ENCODE results near the gene FRY.

FRY gene

DNA sequence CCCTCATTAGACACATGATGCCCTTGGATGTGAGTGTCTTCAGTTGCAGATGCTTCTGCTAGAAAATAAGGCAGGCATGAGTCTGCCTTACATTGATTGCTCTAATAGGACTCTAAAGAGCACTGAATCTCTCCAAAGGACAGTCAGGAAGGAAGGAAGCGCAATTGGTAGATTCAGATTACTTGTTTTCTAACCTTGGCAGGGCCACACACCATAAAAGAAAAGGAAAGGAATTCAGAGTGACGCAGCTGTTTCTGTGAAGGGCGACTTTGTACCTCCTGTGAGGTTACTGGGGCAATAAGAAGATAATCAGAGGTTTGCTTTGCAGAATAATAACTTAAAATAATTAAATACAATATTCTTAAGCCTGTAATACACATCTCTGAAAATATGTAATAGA is 48.0 kb downstream of the FRY start:
- no peak for DNase-seq (ENCODE audit: low read depth in 4 of 4, low spot score in 1 of 4)

DNA sequence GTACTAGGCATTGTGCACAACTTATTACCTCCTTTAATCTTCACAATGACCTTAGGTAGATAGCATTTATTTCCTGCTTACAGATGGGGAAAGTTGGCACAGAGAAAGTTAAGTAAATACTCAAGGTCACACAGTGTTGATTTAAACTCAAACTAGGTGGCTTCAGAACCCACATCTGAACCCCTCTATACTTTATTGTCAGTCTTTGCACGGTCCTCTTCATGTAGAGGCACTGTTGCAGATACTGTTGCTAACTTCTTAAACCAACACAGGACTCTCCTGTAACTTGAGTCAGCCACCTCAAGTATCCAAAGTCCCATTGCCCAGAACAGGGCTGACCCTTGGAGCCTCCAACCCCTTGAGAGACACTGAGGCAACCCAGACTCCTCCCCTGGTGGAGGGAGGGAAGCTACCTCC is 48.8 kb downstream of the FRY start:
- DNase-seq (ENCODE audit: low read depth in 4 of 4, low spot score in 1 of 4), result no peak

- DNase-seq (ENCODE audit: low read depth in 4 of 4, low spot score in 1 of 4), result no peak
Measured at GRCh38 chr13:32081591-32081990, 50.0 kb downstream of the FRY start.

DNA sequence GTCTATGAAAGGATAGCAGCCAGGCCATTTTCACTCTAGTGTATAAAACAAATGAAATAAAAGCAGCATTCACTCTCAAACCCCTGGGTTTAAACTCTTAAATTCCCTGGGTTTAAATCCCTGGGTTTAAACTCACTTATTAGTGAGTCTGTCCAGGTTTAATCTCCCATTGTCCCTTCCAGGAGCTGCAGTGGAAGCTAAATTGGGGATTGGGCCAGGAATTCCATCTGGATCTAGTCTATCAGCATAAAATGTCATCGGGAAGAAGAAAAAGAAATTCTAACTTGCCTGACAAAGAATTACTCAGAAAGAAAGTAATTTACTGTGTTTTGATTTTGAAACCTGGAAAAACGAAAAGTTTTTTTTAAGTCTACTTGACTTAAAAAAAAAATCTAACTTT is 54.8 kb downstream of the FRY start:
- DNase-seq (ENCODE audit: low read depth in 4 of 4, low spot score in 1 of 4), result no peak

GRCh38 chr13:32086791-32087441 is 55.3 kb downstream of the FRY start:
- DNase-seq (ENCODE audit: low read depth in 4 of 4, low spot score in 1 of 4), result no peak

- no peak for DNase-seq (ENCODE audit: low read depth in 4 of 4, low spot score in 1 of 4)
Measured at GRCh38 chr13:32087955-32088747, 56.6 kb downstream of the FRY start.

GRCh38 chr13:32092496-32092895 is 60.9 kb downstream of the FRY start:
- no peak for DNase-seq (ENCODE audit: low read depth in 4 of 4, low spot score in 1 of 4)

- DNase-seq (ENCODE audit: low read depth in 4 of 4, low spot score in 1 of 4), result no peak
Measured at GRCh38 chr13:32093006-32093405, 61.4 kb downstream of the FRY start.

DNA sequence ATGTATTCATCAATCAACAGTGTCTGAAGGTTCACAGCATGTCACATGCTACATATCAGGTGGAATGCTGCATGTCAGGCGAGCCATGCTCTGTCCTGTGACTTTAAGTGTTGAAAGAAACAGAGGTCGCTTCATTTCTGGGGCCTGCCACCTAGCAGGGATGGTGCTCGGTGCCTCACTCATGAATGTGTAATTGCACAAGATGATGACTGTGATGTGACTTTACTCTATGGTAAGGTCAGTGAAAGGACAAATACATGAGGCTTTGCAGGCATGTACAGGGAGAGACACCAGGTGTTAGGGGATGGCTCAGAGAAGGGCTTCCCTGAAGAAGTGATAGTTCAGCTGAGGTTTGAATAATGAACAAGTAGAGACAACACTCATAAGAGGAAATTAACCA is 66.7 kb downstream of the FRY start:
- no peak for DNase-seq (ENCODE audit: low read depth in 4 of 4, low spot score in 1 of 4)

DNA sequence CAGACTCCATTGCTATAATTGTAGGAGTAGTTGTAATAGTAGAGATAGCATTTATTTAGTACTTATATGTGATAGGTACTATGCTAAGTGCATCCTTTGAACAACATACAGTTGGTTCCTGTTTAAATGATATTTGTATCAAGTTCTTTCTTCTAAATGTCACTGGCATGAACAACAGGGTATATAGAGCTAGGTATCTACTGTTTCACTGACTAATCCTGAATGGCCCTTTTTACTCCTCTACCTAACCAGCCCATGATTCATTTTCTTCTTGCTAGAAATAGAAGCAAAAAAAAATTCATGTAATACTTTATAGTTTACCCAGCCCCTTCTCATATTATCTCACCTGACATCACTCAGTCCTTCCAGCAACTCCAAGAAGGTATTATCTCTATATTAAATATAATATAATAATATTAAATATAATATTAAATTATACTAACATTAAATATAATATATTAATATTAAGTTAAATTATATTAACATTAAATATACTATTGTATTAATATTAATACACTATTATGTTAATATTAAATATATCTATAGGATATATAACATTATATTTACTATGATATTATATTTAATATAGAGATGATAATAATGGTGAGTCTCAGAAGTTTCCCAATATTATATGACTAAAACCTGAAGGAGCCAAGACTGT is 74.2 kb downstream of the FRY start:
- no peak for DNase-seq (ENCODE audit: low read depth in 4 of 4, low spot score in 1 of 4)

DNA sequence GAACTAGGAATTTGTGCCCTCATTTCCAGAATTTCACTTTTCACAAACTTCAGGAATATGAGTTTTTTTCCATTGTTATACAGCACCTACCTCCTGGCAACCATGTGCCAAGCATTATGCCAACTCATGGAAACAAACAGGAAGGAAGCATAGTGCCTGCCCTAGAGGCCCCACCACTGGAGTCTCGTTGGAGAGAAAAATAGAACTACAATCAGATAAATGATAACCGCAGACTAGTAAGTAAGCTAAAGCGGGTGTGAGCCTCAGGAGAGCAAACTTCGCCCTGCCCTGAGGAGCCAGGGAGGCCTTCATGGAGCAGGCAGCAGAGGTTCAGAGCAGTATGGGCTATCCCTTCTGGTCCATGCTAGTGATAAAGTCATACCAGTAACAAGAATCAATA is 75.9 kb downstream of the FRY start:
- DNase-seq (ENCODE audit: low read depth in 4 of 4, low spot score in 1 of 4), result no peak

DNA sequence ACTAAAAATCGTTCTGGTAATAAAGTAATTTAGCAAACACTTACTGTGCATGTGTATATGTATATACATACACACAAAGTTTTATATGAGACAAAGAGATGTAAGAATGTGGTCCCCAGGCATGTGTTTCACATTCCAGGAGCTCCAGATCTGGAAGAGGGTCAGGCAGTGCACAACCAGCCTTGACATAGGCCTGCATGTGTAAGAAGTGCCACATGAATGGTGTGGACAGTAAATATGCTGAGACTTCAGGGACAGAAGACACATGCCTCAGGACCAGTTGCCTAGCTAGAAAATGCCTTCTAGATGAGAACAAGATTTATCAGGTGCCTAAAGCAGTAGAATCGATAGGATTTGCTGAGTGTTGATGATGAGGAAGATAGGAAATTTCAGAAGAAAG is 76.4 kb downstream of the FRY start:
- DNase-seq (ENCODE audit: low read depth in 4 of 4, low spot score in 1 of 4), result no peak

DNA sequence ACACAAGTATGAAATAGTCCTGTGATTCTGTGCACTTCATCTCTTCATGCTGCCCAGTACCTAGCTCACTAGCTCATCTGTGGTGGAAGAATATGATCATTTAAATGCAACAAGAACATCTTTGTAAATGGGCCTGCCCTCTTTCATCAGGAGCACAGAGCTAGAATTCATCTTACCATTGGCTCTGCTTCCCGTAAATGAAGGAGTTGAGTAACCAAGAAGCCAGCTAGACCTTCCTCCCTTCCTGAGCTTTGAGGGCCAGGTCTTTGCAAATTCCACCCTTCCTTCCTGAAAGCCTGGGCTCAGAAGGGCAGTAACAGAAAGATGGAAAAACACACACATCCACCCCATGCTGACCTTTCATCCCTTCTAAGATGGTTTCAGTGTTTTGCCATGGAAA is 82.0 kb downstream of the FRY start:
- no peak for DNase-seq (ENCODE audit: low read depth in 4 of 4, low spot score in 1 of 4)

- no peak for DNase-seq (ENCODE audit: low read depth in 4 of 4, low spot score in 1 of 4)
Measured at GRCh38 chr13:32114284-32114950, 82.8 kb downstream of the FRY start.

DNA sequence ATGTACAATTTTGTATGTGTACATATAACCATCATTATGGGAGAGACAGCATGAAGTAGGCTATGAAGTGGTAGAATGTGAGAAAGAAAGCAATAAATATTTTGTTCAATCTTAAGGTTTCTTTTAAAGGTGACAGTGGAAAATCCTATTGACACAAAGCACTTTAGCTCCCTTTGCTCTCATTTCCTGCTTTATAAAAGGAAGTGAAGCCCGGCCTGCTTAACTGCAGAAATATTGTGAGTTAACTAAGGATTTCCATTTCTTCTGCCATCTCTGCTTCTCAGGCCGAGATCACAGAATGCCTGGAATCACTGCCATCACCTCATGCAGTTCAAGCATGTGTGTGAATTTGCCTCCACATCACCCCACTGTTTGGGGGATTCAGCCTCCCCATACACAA is 83.5 kb downstream of the FRY start:
- DNase-seq (ENCODE audit: low read depth in 4 of 4, low spot score in 1 of 4), result no peak

GRCh38 chr13:32116210-32116609 is 84.6 kb downstream of the FRY start:
- DNase-seq (ENCODE audit: low read depth in 4 of 4, low spot score in 1 of 4), result no peak

DNA sequence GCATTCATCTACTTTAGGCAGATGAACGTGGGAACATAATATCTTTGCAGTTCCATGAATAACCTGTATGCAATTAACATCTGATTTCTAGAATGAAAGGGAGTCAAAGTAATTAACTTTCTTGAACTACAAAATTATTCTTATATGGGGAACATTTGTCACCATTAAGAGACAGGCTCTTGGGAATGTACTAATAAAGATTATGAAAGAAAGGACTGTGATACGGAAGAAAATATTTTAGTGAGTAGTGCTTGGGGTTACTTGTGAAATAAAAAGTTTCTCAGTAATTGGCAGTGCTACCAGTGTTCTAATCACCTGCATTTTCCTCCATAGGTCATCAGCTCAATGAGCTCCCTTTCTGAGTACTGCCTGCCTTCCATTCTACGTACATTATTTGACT is 85.4 kb downstream of the FRY start:
- DNase-seq (ENCODE audit: low read depth in 4 of 4, low spot score in 1 of 4), result no peak

DNA sequence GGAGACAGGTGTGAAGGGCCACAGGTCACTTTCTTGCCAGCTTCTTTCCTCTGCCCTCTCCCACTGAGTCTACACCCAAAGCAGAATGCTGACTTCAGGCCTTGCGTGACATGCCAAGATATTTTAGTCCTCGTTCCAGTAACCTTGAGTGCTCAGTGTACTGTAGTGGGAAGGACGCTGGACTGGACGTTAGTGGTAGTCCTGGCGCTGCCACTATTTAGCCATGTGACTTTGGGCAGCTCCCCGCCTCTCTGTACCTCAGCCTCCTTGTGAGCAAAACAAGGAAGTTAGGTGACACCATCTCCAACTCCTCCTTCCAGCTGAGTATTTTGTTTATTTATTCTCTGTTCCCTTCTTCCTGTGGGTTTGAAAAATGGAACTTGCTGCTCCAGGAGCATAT is 86.1 kb downstream of the FRY start:
- no peak for DNase-seq (ENCODE audit: low read depth in 4 of 4, low spot score in 1 of 4)

GRCh38 chr13:32121316-32121715 is 89.7 kb downstream of the FRY start:
- no peak for DNase-seq (ENCODE audit: low read depth in 4 of 4, low spot score in 1 of 4)

- DNase-seq (ENCODE audit: low read depth in 4 of 4, low spot score in 1 of 4), result no peak
Measured at GRCh38 chr13:32124743-32125142, 93.2 kb downstream of the FRY start.

GRCh38 chr13:32125221-32125689 is 93.7 kb downstream of the FRY start:
- DNase-seq (ENCODE audit: low read depth in 4 of 4, low spot score in 1 of 4), result no peak

GRCh38 chr13:32125751-32126150 is 94.2 kb downstream of the FRY start:
- DNase-seq (ENCODE audit: low read depth in 4 of 4, low spot score in 1 of 4), result no peak
